ENCODE measurements around the gene TMEM213. TPM values are rescaled to one million over a fixed set of nuclear protein-coding genes. Genes with fewer than 3 reads are reported as not detected.

TMEM213 gene
- total RNA-seq, 6 donors from 2014 or later: 0.49 to 6.1 (median 3.6) TPM; not detected in 2

DNA sequence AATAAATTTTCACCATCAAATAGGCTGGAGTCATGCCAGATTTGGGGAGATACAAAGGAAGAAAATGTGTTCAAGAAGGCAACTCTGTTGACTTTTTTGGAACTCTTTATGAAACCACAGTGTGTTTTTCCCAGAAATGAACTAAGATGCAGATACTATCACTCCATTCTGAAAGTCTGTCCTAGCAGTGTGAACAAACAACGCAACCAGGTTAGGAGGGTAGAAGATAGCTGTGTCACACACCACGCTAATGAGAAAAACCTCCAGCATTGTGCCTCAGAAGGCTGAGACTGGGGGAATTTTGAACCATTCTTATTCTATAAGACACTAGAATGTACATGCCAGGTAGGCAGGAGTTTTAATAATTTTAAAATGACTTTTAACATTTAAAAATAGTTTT, 16.2 kb downstream of the TMEM213 start:
- Histone ChIP-seq H3K4me1 (no peaks in the 10 kb centered on the region), H3K27me3 (no peaks in the 10 kb centered on the region), H3K27ac (no peak overlapping the region), H3K4me3 (no peak overlapping the region), H3K9me3 (no peaks in the 10 kb centered on the region), H3K36me3 (no peaks in the 10 kb centered on the region)
- ATAC-seq (ENCODE audit: low FRiP score in 2 of 2) (no peak), DNase-seq (no peak)
- no peak for TF ChIP-seq EP300 (IDR thresholded peaks at IDR 0.05)
- 70 to 74% methylated on average over 2 of the region's 2 CpGs for WGBS, 2 donors

DNA sequence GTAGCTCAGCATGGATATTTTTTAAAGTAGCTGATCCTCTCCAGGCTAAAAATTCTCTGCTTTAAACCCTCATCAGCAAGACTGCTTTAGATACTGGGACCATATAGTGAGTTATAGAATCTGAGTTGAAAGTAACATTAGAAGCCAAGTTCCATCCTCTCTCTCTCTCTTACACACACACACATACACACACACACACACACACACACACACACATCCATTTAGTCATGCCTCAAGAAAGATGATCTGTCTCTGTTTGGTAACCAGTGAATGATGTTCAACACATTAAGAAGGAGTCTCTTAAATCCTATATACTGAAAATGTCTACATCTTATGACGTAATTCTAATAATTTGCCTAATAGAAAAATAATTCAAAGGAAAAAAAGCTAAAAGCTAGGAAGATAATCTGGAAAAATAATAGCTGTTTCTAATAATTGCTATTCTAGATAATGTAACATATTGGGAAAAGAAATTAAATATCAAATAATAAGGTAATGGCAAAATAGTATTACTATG, 17.1 kb downstream of the TMEM213 start:
- TF ChIP-seq, protein P1, sequence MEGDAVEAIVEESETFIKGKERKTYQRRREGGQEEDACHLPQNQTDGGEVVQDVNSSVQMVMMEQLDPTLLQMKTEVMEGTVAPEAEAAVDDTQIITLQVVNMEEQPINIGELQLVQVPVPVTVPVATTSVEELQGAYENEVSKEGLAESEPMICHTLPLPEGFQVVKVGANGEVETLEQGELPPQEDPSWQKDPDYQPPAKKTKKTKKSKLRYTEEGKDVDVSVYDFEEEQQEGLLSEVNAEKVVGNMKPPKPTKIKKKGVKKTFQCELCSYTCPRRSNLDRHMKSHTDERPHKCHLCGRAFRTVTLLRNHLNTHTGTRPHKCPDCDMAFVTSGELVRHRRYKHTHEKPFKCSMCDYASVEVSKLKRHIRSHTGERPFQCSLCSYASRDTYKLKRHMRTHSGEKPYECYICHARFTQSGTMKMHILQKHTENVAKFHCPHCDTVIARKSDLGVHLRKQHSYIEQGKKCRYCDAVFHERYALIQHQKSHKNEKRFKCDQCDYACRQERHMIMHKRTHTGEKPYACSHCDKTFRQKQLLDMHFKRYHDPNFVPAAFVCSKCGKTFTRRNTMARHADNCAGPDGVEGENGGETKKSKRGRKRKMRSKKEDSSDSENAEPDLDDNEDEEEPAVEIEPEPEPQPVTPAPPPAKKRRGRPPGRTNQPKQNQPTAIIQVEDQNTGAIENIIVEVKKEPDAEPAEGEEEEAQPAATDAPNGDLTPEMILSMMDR (IDR thresholded peaks at IDR 0.05): no peak
- no peak for TF ChIP-seq POLR2AphosphoS5 (IDR thresholded peaks at IDR 0.05)
- DNase-seq (no peak), ATAC-seq (ENCODE audit: low FRiP score in 2 of 2) (no peak)
- Histone ChIP-seq H3K4me1 (no peaks in the 10 kb centered on the region), H3K27me3 (no peaks in the 10 kb centered on the region), H3K9me3 (no peaks in the 10 kb centered on the region), H3K27ac (no peak overlapping the region), H3K36me3 (no peaks in the 10 kb centered on the region), H3K4me3 (no peak overlapping the region)
- WGBS, 2 donors: 93 to 94% methylated on average over 1 of the region's 1 CpG

DNA sequence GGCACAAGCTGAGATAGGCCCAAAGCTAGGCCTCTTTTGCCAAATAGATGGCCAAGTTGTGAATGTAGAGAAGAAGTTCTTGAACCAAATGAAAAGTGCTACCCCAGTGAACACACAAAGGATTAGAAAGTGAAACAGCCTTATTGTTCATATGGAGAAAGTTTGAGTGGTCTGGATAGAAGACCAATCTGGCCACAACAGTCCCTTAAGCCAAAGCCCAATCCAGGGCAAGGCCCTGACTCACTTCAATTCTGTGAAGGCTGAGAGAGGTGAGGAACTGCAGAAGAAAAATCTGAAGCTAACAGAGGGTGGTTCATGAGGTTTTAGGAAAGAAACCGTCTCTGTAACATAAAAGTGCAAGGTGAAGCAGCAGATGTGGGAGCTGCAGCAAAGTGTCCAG, 18.9 kb downstream of the TMEM213 start:
- DNase-seq (no peak), ATAC-seq (ENCODE audit: low FRiP score in 2 of 2) (no peak)
- TF ChIP-seq, protein P1 (IDR thresholded peaks at IDR 0.05): no peak
- no peak for TF ChIP-seq EP300 (IDR thresholded peaks at IDR 0.05)
- no peak for TF ChIP-seq POLR2AphosphoS5 (IDR thresholded peaks at IDR 0.05)
- TF ChIP-seq POLR2A (IDR thresholded peaks at IDR 0.05): no peak
- Histone ChIP-seq H3K36me3 (no peaks in the 10 kb centered on the region), H3K27ac (no peak overlapping the region), H3K27me3 (no peaks in the 10 kb centered on the region), H3K9me3 (no peaks in the 10 kb centered on the region), H3K4me3 (no peak overlapping the region), H3K4me1 (no peaks in the 10 kb centered on the region)
- WGBS, 2 donors: 75 to 94% methylated on average over 1 of the region's 1 CpG

DNA sequence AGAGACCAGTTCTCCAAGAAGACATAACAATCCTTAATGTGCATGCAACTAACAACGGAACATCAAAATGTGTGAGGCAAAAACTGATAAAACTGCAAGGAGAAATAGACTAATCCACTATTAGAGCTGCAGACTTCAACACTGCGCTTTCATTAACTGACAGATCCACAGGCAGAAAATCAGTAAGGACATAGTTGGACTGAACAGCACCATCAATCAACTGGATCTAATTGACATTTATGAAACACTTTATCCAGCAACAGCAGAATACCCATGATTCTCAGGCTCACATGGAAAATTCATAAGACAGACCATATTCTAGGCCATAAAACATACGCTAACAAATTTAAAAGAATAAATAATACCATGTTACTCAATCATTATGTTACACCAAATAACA, 21.8 kb downstream of the TMEM213 start:
- TF ChIP-seq, protein P1 (IDR thresholded peaks at IDR 0.05): no peak
- TF ChIP-seq EP300 (IDR thresholded peaks at IDR 0.05) (no peak), POLR2A (IDR thresholded peaks at IDR 0.05) (no peak), POLR2AphosphoS5 (IDR thresholded peaks at IDR 0.05) (no peak)
- no peak overlapping the region for H3K4me3 ChIP-seq
- H3K9me3 ChIP-seq: no peaks in the 10 kb centered on the region
- ATAC-seq (ENCODE audit: low FRiP score in 2 of 2): no peak
- DNase-seq: no peak
- H3K4me1 ChIP-seq: no peaks in the 10 kb centered on the region
- H3K36me3 ChIP-seq: no peaks in the 10 kb centered on the region
- WGBS, 2 donors: 80 to 97% methylated on average over 3 of the region's 3 CpGs
- H3K27ac ChIP-seq: no peak overlapping the region
- H3K27me3 ChIP-seq: no peaks in the 10 kb centered on the region

DNA sequence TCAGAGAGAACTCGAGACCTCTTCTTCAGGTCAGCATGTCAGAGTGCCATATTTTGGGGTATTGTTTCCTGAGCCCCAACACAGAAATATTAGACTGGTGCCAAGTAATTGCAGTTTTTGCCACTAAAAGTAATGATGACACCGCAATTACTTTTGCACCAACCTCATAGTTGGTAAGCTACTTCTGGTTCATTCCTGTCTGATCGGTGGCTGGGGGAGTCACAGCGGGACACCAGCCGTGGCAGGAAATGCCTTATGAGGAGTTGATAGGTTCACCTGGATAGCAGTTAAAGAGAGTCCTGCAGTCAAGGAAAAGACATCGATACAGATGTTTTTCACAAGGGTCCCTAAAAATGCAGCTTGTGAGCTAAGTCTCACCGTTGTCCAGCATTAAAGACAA, 24.1 kb downstream of the TMEM213 start:
- no peak for TF ChIP-seq EP300 (IDR thresholded peaks at IDR 0.05)
- TF ChIP-seq, protein P1 (IDR thresholded peaks at IDR 0.05): no peak
- no peak for TF ChIP-seq POLR2A (IDR thresholded peaks at IDR 0.05)
- no peak for TF ChIP-seq POLR2AphosphoS5 (IDR thresholded peaks at IDR 0.05)
- no peaks in the 10 kb centered on the region for H3K36me3 ChIP-seq
- ATAC-seq (ENCODE audit: low FRiP score in 2 of 2) (no peak), DNase-seq (no peak)
- no peak overlapping the region for H3K4me3 ChIP-seq
- H3K4me1 ChIP-seq: no peaks in the 10 kb centered on the region
- no peaks in the 10 kb centered on the region for H3K9me3 ChIP-seq
- no peaks in the 10 kb centered on the region for H3K27me3 ChIP-seq
- 92 to 95% methylated on average over 7 of the region's 7 CpGs for WGBS, 2 donors
- no peak overlapping the region for H3K27ac ChIP-seq

Data from upper lobe of left lung (tissue), 6 donors.